HG02571 (cell line): ENCODE measurements around the gene STRA6.

Source experiments
- ATAC-seq: cut with Tn5 transposase; IDR thresholded peaks from one replicate; pipeline ENCODE4 v1.9.1; 2021; ENCODE audit warnings: mild to moderate bottlenecking, moderate library complexity; ENCODE audit not compliant: unreplicated experiment

Gene STRA6

GRCh38 chr15:74133694-74134386 is 68.7 kb downstream of the STRA6 start:
- ATAC-seq: no peak

- ATAC-seq: no peak
Observed at GRCh38 chr15:74132681-74133651, 69.6 kb downstream of the STRA6 start.

- ATAC-seq: no peak
Observed at GRCh38 chr15:74131628-74132413, 70.8 kb downstream of the STRA6 start.

GRCh38 chr15:74130849-74131627 is 71.5 kb downstream of the STRA6 start:
- ATAC-seq: no peak

- no peak for ATAC-seq
Observed at GRCh38 chr15:74130155-74130848, 72.3 kb downstream of the STRA6 start, which contains the start of gene ISLR2. ISLR2 (plus strand) TSS chr15:74130586; CDS start chr15:74132755, 2,169 bp downstream.

- no peak for ATAC-seq
Observed at GRCh38 chr15:74129586-74130154, 72.9 kb downstream of the STRA6 start.
